GM13976 (cell line): ENCODE results near the gene URB1.

ENCODE experiments used
- DNase-seq: peaks from one replicate; pipeline ENCODE4 v3.0.0; 2012; ENCODE audit warnings: low spot score
- CTCF ChIP-seq: IDR thresholded peaks from 2 replicates; pipeline ENCODE4 v1.5.1; 2012; ENCODE audit warnings: borderline replicate concordance, mild to moderate bottlenecking; ENCODE audit not compliant: insufficient read depth; ENCODE audit errors: extremely low read depth, missing control alignments, control extremely low read depth
- in situ Hi-C: fragments of 300-500 bp; cut with MboI; formaldehyde crosslinking; loops from one replicate; pipeline ENCODE4 v1.12.0; 2022; ENCODE audit warnings: low sequenced_read_pairs, mixed read lengths, inconsistent platforms; ENCODE audit not compliant: unreplicated experiment

The URB1 gene

GRCh38 chr21:32282992-32283391, 109.8 kb downstream of the URB1 start:
- in situ Hi-C loops, result no loop called here
- TF ChIP-seq CTCF, result no peak
- DNase-seq, result no peak

GRCh38 chr21:32281531-32281930, 111.3 kb downstream of the URB1 start:
- TF ChIP-seq CTCF, result no peak
- DNase-seq, result no peak
- in situ Hi-C loops, result no loop called here

GRCh38 chr21:32279377-32279680, 113.5 kb downstream of the URB1 start:
- in situ Hi-C loops, result no loop called here
- TF ChIP-seq CTCF, result no peak
- DNase-seq, result no peak

- in situ Hi-C loops, result no loop called here
- peak; percentile 97 for DNase-seq
- peak; percentile 9 for TF ChIP-seq CTCF
Observed at GRCh38 chr21:32278518-32279376, 114.1 kb downstream of the URB1 start, which contains the start of gene MIS18A. Gene MIS18A, minus strand, starts transcription at chr21:32279049. Its CDS starts 35 bp downstream, at chr21:32279014.

- no peak for DNase-seq
- TF ChIP-seq CTCF, result no peak
- in situ Hi-C loops, result no loop called here
Observed at GRCh38 chr21:32278103-32278502, 114.7 kb downstream of the URB1 start.

- no peak for DNase-seq
- TF ChIP-seq CTCF, result no peak
- in situ Hi-C loops, result no loop called here
Observed at GRCh38 chr21:32276671-32277070, 116.1 kb downstream of the URB1 start.
